ENCODE results near the gene THBS1.

THBS1 gene

GRCh38 chr15:39625856-39626255, 45.0 kb downstream of the THBS1 start:
- Histone ChIP-seq H3K27me3 (ENCODE audit: control insufficient read depth, insufficient read depth, low read length) (no peaks in the 10 kb centered on the region), H3K9me3 (ENCODE audit: control insufficient read depth, insufficient read depth, low read depth, low read length) (peaks cover 5% of the 10 kb centered on the region), H3K36me3 (ENCODE audit: control insufficient read depth, insufficient read depth, low read length) (no peaks in the 10 kb centered on the region), H3K27ac (ENCODE audit: low read depth, low read length) (no peak overlapping the region), H3K4me1 (ENCODE audit: control insufficient read depth, insufficient read depth, low read length) (no peaks in the 10 kb centered on the region; the same call in 1 of the 2 replicates), H3K4me3 (ENCODE audit: low read depth, low read length) (no peak overlapping the region), H3K9ac (ENCODE audit: low read length) (no peak overlapping the region)

- H3K9me3 ChIP-seq (ENCODE audit: control insufficient read depth, insufficient read depth, low read depth, low read length), result peaks cover 5% of the 10 kb centered on the region
- H3K36me3 ChIP-seq (ENCODE audit: control insufficient read depth, insufficient read depth, low read length), result no peaks in the 10 kb centered on the region
- no peak overlapping the region for H3K4me3 ChIP-seq (ENCODE audit: low read depth, low read length)
- no peaks in the 10 kb centered on the region; the same call in 1 of the 2 replicates for H3K4me1 ChIP-seq (ENCODE audit: control insufficient read depth, insufficient read depth, low read length)
- H3K9ac ChIP-seq (ENCODE audit: low read length), result no peak overlapping the region
- H3K27ac ChIP-seq (ENCODE audit: low read depth, low read length), result no peak overlapping the region
- no peaks in the 10 kb centered on the region for H3K27me3 ChIP-seq (ENCODE audit: control insufficient read depth, insufficient read depth, low read length)
Observed at GRCh38 chr15:39627451-39628143, 46.7 kb downstream of the THBS1 start.

GRCh38 chr15:39628144-39628508, 47.2 kb downstream of the THBS1 start:
- Histone ChIP-seq H3K4me3 (ENCODE audit: low read depth, low read length) (no peak overlapping the region), H3K4me1 (ENCODE audit: control insufficient read depth, insufficient read depth, low read length) (no peaks in the 10 kb centered on the region; the same call in 1 of the 2 replicates), H3K27ac (ENCODE audit: low read depth, low read length) (no peak overlapping the region), H3K36me3 (ENCODE audit: control insufficient read depth, insufficient read depth, low read length) (no peaks in the 10 kb centered on the region), H3K9ac (ENCODE audit: low read length) (no peak overlapping the region), H3K27me3 (ENCODE audit: control insufficient read depth, insufficient read depth, low read length) (no peaks in the 10 kb centered on the region), H3K9me3 (ENCODE audit: control insufficient read depth, insufficient read depth, low read depth, low read length) (peaks cover 5% of the 10 kb centered on the region)

GRCh38 chr15:39628546-39629257, 47.8 kb downstream of the THBS1 start:
- no peak overlapping the region for H3K4me3 ChIP-seq (ENCODE audit: low read depth, low read length)
- no peak overlapping the region for H3K9ac ChIP-seq (ENCODE audit: low read length)
- H3K9me3 ChIP-seq (ENCODE audit: control insufficient read depth, insufficient read depth, low read depth, low read length), result peaks cover 5% of the 10 kb centered on the region
- no peaks in the 10 kb centered on the region for H3K36me3 ChIP-seq (ENCODE audit: control insufficient read depth, insufficient read depth, low read length)
- H3K27ac ChIP-seq (ENCODE audit: low read depth, low read length), result no peak overlapping the region
- no peaks in the 10 kb centered on the region for H3K27me3 ChIP-seq (ENCODE audit: control insufficient read depth, insufficient read depth, low read length)
- H3K4me1 ChIP-seq (ENCODE audit: control insufficient read depth, insufficient read depth, low read length), result no peaks in the 10 kb centered on the region; the same call in 1 of the 2 replicates

DNA sequence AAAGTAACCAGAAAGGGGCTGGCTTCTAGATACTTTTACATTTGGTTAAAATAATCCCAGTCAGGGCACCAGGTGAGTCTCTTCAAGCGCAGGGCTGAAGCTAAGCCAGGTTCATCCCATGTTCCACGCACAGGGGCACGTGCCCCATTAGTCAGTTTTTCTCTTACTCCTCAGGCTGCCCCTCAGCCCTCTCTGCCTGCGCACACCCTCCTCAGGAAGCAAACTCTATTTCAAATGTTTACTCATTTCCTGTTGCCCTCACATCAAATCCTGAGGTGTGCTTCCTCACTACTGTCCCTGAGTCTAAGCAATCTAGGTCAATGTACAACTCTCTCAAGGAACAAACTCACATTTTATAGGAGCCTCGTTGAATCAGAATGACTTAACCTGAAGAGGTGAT, 48.5 kb downstream of the THBS1 start:
- Histone ChIP-seq H3K27ac (ENCODE audit: low read depth, low read length) (no peak overlapping the region), H3K9ac (ENCODE audit: low read length) (no peak overlapping the region), H3K27me3 (ENCODE audit: control insufficient read depth, insufficient read depth, low read length) (no peaks in the 10 kb centered on the region), H3K36me3 (ENCODE audit: control insufficient read depth, insufficient read depth, low read length) (no peaks in the 10 kb centered on the region), H3K4me1 (ENCODE audit: control insufficient read depth, insufficient read depth, low read length) (no peaks in the 10 kb centered on the region; the same call in 1 of the 2 replicates), H3K9me3 (ENCODE audit: control insufficient read depth, insufficient read depth, low read depth, low read length) (peaks cover 5% of the 10 kb centered on the region), H3K4me3 (ENCODE audit: low read depth, low read length) (no peak overlapping the region)

GRCh38 chr15:39629906-39630305, 49.0 kb downstream of the THBS1 start:
- H3K9me3 ChIP-seq (ENCODE audit: control insufficient read depth, insufficient read depth, low read depth, low read length), result peaks cover 5% of the 10 kb centered on the region
- no peak overlapping the region for H3K9ac ChIP-seq (ENCODE audit: low read length)
- H3K4me3 ChIP-seq (ENCODE audit: low read depth, low read length), result no peak overlapping the region
- no peaks in the 10 kb centered on the region for H3K36me3 ChIP-seq (ENCODE audit: control insufficient read depth, insufficient read depth, low read length)
- no peaks in the 10 kb centered on the region; the same call in 1 of the 2 replicates for H3K4me1 ChIP-seq (ENCODE audit: control insufficient read depth, insufficient read depth, low read length)
- no peaks in the 10 kb centered on the region for H3K27me3 ChIP-seq (ENCODE audit: control insufficient read depth, insufficient read depth, low read length)
- no peak overlapping the region for H3K27ac ChIP-seq (ENCODE audit: low read depth, low read length)

GRCh38 chr15:39631357-39631756, 50.5 kb downstream of the THBS1 start:
- Histone ChIP-seq H3K4me3 (ENCODE audit: low read depth, low read length) (no peak overlapping the region), H3K36me3 (ENCODE audit: control insufficient read depth, insufficient read depth, low read length) (no peaks in the 10 kb centered on the region), H3K9ac (ENCODE audit: low read length) (no peak overlapping the region)

GRCh38 chr15:39638041-39638440, 57.2 kb downstream of the THBS1 start:
- no peak overlapping the region for H3K4me3 ChIP-seq (ENCODE audit: low read depth, low read length)

More at GRCh38 chr15:39631357-39631756, 50.5 kb downstream of the THBS1 start:
- H3K9me3 ChIP-seq (ENCODE audit: control insufficient read depth, insufficient read depth, low read depth, low read length), result peaks cover 2% of the 10 kb centered on the region
- H3K27me3 ChIP-seq (ENCODE audit: control insufficient read depth, insufficient read depth, low read length), result no peaks in the 10 kb centered on the region
- H3K27ac ChIP-seq (ENCODE audit: low read depth, low read length), result no peak overlapping the region
- H3K4me1 ChIP-seq (ENCODE audit: control insufficient read depth, insufficient read depth, low read length), result no peaks in the 10 kb centered on the region

DNA sequence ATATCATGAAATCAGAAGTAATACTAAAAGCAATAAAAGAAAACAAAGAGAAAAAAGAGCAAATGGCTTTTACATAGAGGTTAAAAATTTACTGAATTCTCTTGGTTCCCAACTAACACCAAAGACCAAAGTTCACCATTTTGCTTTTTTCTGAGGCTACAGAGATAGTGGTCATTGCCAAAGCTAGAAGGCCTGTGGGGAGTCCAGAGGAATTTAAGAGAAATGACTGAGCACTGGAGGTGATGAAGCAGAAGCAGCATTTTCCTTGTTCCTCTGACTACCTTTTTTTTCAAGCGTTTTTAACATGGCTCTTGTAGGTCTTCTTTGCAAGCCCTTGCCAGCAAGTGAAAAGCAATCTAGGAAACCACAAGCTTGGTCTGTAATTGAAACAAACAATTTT, 58.2 kb downstream of the THBS1 start:
- Histone ChIP-seq H3K9me3 (ENCODE audit: control insufficient read depth, insufficient read depth, low read depth, low read length) (no peaks in the 10 kb centered on the region), H3K36me3 (ENCODE audit: control insufficient read depth, insufficient read depth, low read length) (no peaks in the 10 kb centered on the region), H3K4me1 (ENCODE audit: control insufficient read depth, insufficient read depth, low read length) (peaks cover 8% of the 10 kb centered on the region; the same call in 1 of the 2 replicates), H3K4me3 (ENCODE audit: low read depth, low read length) (no peak overlapping the region), H3K9ac (ENCODE audit: low read length) (no peak overlapping the region), H3K27ac (ENCODE audit: low read depth, low read length) (no peak overlapping the region), H3K27me3 (ENCODE audit: control insufficient read depth, insufficient read depth, low read length) (no peaks in the 10 kb centered on the region)

More at GRCh38 chr15:39638041-39638440, 57.2 kb downstream of the THBS1 start:
- peaks cover 8% of the 10 kb centered on the region; the same call in 1 of the 2 replicates for H3K4me1 ChIP-seq (ENCODE audit: control insufficient read depth, insufficient read depth, low read length)
- no peak overlapping the region for H3K27ac ChIP-seq (ENCODE audit: low read depth, low read length)
- H3K9me3 ChIP-seq (ENCODE audit: control insufficient read depth, insufficient read depth, low read depth, low read length), result no peaks in the 10 kb centered on the region
- no peaks in the 10 kb centered on the region for H3K36me3 ChIP-seq (ENCODE audit: control insufficient read depth, insufficient read depth, low read length)
- H3K9ac ChIP-seq (ENCODE audit: low read length), result no peak overlapping the region
- no peaks in the 10 kb centered on the region for H3K27me3 ChIP-seq (ENCODE audit: control insufficient read depth, insufficient read depth, low read length)

DNA sequence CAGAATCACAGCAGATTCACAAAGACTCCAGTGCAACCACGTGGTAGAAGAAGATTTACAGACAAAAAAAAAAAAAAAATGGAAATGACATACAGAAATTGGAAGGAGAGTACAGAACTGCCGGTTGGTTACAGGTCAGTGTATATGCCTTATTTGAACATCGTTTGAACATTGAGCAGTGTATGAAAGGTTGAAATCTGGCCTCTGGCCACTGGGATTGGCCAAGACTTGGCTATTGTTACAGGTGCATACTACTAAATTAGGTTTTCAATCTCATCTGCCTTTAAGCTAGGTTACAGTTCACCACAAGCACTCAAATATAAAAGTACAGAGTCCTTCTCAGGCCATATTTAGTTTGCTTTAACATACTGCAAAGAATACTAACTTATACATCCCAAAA, 59.8 kb downstream of the THBS1 start:
- no peak overlapping the region for H3K4me3 ChIP-seq (ENCODE audit: low read depth, low read length)
- H3K36me3 ChIP-seq (ENCODE audit: control insufficient read depth, insufficient read depth, low read length), result no peaks in the 10 kb centered on the region
- H3K9me3 ChIP-seq (ENCODE audit: control insufficient read depth, insufficient read depth, low read depth, low read length), result no peaks in the 10 kb centered on the region
- H3K27me3 ChIP-seq (ENCODE audit: control insufficient read depth, insufficient read depth, low read length), result no peaks in the 10 kb centered on the region
- H3K27ac ChIP-seq (ENCODE audit: low read depth, low read length), result no peak overlapping the region
- peaks cover 13% of the 10 kb centered on the region; the same call in 1 of the 2 replicates for H3K4me1 ChIP-seq (ENCODE audit: control insufficient read depth, insufficient read depth, low read length)
- H3K9ac ChIP-seq (ENCODE audit: low read length), result no peak overlapping the region

- Histone ChIP-seq H3K4me1 (ENCODE audit: control insufficient read depth, insufficient read depth, low read length) (peaks cover 13% of the 10 kb centered on the region; the same call in 1 of the 2 replicates), H3K27me3 (ENCODE audit: control insufficient read depth, insufficient read depth, low read length) (no peaks in the 10 kb centered on the region), H3K9me3 (ENCODE audit: control insufficient read depth, insufficient read depth, low read depth, low read length) (no peaks in the 10 kb centered on the region), H3K27ac (ENCODE audit: low read depth, low read length) (no peak overlapping the region), H3K4me3 (ENCODE audit: low read depth, low read length) (no peak overlapping the region), H3K36me3 (ENCODE audit: control insufficient read depth, insufficient read depth, low read length) (no peaks in the 10 kb centered on the region), H3K9ac (ENCODE audit: low read length) (no peak overlapping the region)
Observed at GRCh38 chr15:39641191-39641889, 60.5 kb downstream of the THBS1 start.
